HG02885 (cell line): Measurements from ENCODE around the gene NEU4.
"Not testable (repeated sequence)": the region's sequence is repeated elsewhere in the genome, so short reads cannot be mapped to it uniquely, and the experiment has no call there.

Experiments
- ATAC-seq: cut with Tn5 transposase; IDR thresholded peaks from one replicate; pipeline ENCODE4 v1.9.1; 2021; ENCODE audit warnings: mild to moderate bottlenecking; ENCODE audit not compliant: unreplicated experiment, poor library complexity

Gene NEU4

GRCh38 chr2:241808721-241809382 lies at the start of gene NEU4:
Gene NEU4 (plus strand): TSS chr2:241809193. CDS start chr2:241814485, 5,292 bp downstream.
- ATAC-seq = no peak

GRCh38 chr2:241759893-241760292 lies 49.1 kb upstream of the NEU4 start:
- not testable (repeated sequence) for ATAC-seq

GRCh38 chr2:241760301-241760771 lies 48.7 kb upstream of the NEU4 start:
- no peak for ATAC-seq

- ATAC-seq = no peak
These were observed 46.6 kb upstream of the NEU4 start for GRCh38 chr2:241762321-241762932.

- ATAC-seq = no peak
These were observed 46.0 kb upstream of the NEU4 start for GRCh38 chr2:241762933-241763369.

- ATAC-seq = no peak
These were observed 45.3 kb upstream of the NEU4 start for GRCh38 chr2:241763551-241764274.

- ATAC-seq = no peak
These were observed 44.4 kb upstream of the NEU4 start for GRCh38 chr2:241764275-241765241.

GRCh38 chr2:241767464-241768250 lies 41.3 kb upstream of the NEU4 start:
- no peak for ATAC-seq

GRCh38 chr2:241768251-241768711 lies 40.7 kb upstream of the NEU4 start:
- no peak for ATAC-seq

GRCh38 chr2:241768850-241769249 lies 40.1 kb upstream of the NEU4 start:
- ATAC-seq = no peak

GRCh38 chr2:241769819-241770184 lies 39.2 kb upstream of the NEU4 start:
- no peak for ATAC-seq

GRCh38 chr2:241770185-241770935 lies 38.6 kb upstream of the NEU4 start:
- no peak for ATAC-seq

- ATAC-seq = no peak
These were observed 38.1 kb upstream of the NEU4 start for GRCh38 chr2:241770936-241771285.

GRCh38 chr2:241771286-241772062 lies 37.5 kb upstream of the NEU4 start:
- no peak for ATAC-seq

GRCh38 chr2:241772063-241772499 lies 36.9 kb upstream of the NEU4 start:
- no peak for ATAC-seq

GRCh38 chr2:241773511-241774418 lies 35.2 kb upstream of the NEU4 start:
- ATAC-seq = no peak
